BJ (cell line): ENCODE measurements around the gene STX11. TPM values are rescaled to one million over a fixed set of nuclear protein-coding genes. Genes with fewer than 3 reads are reported as not detected.

Experiments
- CTCF ChIA-PET: fragments of 350-600 bp; formaldehyde crosslinking; extraction: SDS; loops from one replicate; lab custom pipeline; 2021; ENCODE audit warnings: antibody characterized with exemption, inconsistent platforms; lab: Yijun Ruan, JAX
- POLR2A ChIA-PET: fragments of 300-600 bp; sonication (Branson Sonifier 250); formaldehyde crosslinking; extraction: SDS; loops from one replicate; lab custom pipeline; 2021; ENCODE audit warnings: antibody characterized with exemption; lab: Charles Lee
- DNase-seq: peaks from one replicate; pipeline ENCODE4 v3.0.0-alpha.2; 2011; ENCODE audit warnings: low read depth
- H3K27me3 ChIP-seq: 2 replicates; pipeline ENCODE4 v1.6.0; 2011; ENCODE audit warnings: low read length; ENCODE audit not compliant: control insufficient read depth, insufficient read depth
- H3K36me3 ChIP-seq: 2 replicates; pipeline ENCODE4 v1.5.1; 2011; ENCODE audit warnings: low read length; ENCODE audit not compliant: control insufficient read depth, insufficient read depth
- H3K4me3 ChIP-seq: 2 replicates; pipeline ENCODE4 v1.5.1; 2011; ENCODE audit warnings: low read depth, mild to moderate bottlenecking, control low read depth, low read length
- CTCF ChIP-seq: IDR thresholded peaks from 2 replicates; pipeline ENCODE4 v1.5.1; 2011; ENCODE audit warnings: low read depth, mild to moderate bottlenecking, control low read depth, inconsistent platforms, low read length, moderate library complexity; ENCODE audit not compliant: insufficient read depth
- polyA plus RNA-seq: library from polyadenylated mRNA; depleted of rRNA; stranded (reverse); fragments of >200 nt; gene quantifications from 2 replicates; pipeline ENCODE4 v1.2.3, GENCODE V29; 2011

STX11 gene
- polyA plus RNA-seq, 1 experiment: 0.90 TPM

DNA sequence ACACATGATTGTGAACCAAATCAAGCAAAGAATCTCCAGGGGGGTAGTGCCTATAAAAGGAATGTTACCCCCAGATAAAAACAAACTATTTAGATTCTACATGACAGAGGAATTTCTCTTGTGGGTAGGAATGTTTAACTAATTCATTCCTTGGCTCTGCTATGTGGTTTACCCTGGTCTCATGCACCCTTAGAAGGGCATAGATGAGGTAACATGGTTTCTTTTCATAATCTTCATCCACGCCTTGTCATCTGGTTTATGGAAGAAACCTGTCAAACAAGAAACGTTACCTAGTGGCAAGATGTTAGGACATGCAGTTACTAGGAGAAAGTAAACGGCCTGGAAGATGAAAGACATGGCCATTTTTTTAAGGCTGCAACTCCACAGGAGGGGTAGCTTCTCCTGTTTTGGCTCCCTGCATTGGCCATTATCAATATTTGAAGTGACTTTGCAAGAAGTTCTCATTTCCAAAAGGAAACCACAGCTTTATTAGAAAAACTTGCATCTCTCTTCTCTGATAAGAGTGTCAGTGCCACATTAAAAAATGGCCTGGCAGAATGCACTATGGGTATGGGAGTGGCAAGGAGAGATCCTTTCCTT lies 45.5 kb downstream of the STX11 start:
- POLR2A ChIA-PET: no interaction called here
- CTCF ChIA-PET: interaction anchor here (1.3 kb wide), 1 partner anchor 21 kb away, joined by 3 read pairs; no protein-coding TSS in a partner anchor
- H3K36me3 ChIP-seq: no peaks in the 10 kb centered on the region
- no peak overlapping the region for H3K4me3 ChIP-seq
- TF ChIP-seq CTCF: no peak
- no peak for DNase-seq
- H3K27me3 ChIP-seq: peaks cover 2% of the 10 kb centered on the region; the same call in 1 of the 2 replicates

- H3K36me3 ChIP-seq: no peaks in the 10 kb centered on the region
- POLR2A ChIA-PET: no interaction called here
- no peak for DNase-seq
- TF ChIP-seq CTCF: no peak
- CTCF ChIA-PET: no interaction called here
- peaks cover 2% of the 10 kb centered on the region; the same call in 1 of the 2 replicates for H3K27me3 ChIP-seq
- H3K4me3 ChIP-seq: no peak overlapping the region
Measured at GRCh38 chr6:144197919-144198318, 47.6 kb downstream of the STX11 start.

DNA sequence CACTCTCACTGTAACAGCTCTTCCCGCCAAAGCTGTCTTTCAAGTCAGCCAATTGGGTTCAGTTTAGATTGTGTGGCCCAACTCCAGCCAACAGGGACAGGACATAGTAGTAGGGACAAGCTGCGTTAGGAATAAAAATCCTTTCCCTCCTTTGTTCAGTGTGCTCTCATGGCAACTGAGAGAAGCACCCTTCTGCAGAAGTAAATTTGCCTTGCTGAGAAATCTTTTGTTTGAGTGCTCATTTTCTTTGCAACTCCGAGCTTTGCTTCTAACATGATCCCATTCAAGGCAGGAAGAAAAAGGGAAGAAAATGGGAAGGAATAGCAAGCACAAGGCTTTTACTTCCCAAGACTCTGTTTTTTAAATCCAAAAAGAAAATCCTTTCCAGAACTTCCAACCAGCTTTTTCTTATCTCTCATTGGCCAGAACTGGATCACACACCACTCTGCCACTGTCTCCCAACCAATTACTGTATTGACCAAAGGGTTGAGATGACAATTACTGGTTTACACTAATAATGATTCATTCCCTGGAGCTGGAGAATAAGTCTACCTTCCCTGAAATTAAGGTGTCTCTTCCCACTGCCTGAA lies 52.7 kb downstream of the STX11 start:
- no peak for DNase-seq
- no peaks in the 10 kb centered on the region; the same call in 1 of the 2 replicates for H3K27me3 ChIP-seq
- POLR2A ChIA-PET: no interaction called here
- no peaks in the 10 kb centered on the region for H3K36me3 ChIP-seq
- CTCF ChIA-PET: no interaction called here
- no peak overlapping the region for H3K4me3 ChIP-seq
- TF ChIP-seq CTCF: no peak

GRCh38 chr6:144211160-144211559 lies 60.8 kb downstream of the STX11 start:
- H3K4me3 ChIP-seq: no peak overlapping the region
- no peak for TF ChIP-seq CTCF
- DNase-seq: no peak
- H3K27me3 ChIP-seq: peaks cover 6% of the 10 kb centered on the region
- no peaks in the 10 kb centered on the region for H3K36me3 ChIP-seq
- ChIA-PET CTCF (interaction anchor here (0.7 kb wide), 1 partner anchor 155 kb away, joined by 3 read pairs; no protein-coding TSS in a partner anchor), POLR2A (no interaction called here)

DNA sequence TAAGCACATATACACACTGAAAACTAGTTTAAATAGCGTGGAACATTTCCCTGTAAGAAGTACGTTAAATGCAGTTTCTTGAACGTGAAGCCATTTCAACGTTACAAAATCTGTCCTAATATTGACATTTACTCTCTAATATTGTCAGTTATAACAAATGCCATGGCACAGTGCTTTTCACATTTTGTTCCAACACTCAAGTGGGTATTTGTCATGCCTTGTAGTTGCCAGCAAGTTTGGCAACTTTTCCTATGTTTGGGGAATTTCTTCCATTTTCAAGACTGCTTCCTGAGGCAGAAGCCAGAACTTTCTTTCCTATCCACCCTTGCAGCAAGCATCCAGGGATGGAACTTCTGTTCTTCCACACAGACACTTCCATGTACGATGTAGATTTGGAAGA lies 63.0 kb downstream of the STX11 start:
- ChIA-PET POLR2A (no interaction called here), CTCF (no interaction called here)
- Histone ChIP-seq H3K36me3 (no peaks in the 10 kb centered on the region), H3K4me3 (no peak overlapping the region), H3K27me3 (peaks cover 6% of the 10 kb centered on the region)
- DNase-seq: no peak
- no peak for TF ChIP-seq CTCF
